GM21381 (cell line): ENCODE data around the gene CD59.
"Not testable (repeated sequence)": the region's sequence is repeated elsewhere in the genome, so short reads cannot be mapped to it uniquely, and the experiment has no call there.

Experiments used
- ATAC-seq: cut with Tn5 transposase; IDR thresholded peaks from one replicate; pipeline ENCODE4 v1.9.1; 2021; ENCODE audit warnings: mild to moderate bottlenecking, moderate library complexity; ENCODE audit not compliant: unreplicated experiment

Gene CD59

DNA sequence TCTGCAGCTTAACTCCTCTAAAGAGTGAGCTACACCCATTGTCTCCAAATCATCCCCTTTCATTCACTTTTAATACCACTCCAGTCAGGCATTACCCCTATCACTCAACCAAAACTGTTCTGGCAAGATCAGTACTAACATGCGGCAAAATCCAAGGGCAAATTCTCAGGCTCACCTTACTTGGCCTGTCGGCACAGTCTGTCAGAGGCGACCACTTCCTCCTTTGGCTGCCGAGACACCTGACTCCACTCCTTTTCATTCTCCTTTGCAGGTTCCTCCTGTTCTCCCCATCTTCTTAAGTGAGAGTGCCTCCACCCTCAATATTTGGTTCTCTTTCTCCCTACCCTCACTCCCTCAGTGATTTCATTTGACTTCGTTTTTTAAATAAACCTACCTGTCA is 39.8 kb downstream of the CD59 start:
- ATAC-seq = no peak

DNA sequence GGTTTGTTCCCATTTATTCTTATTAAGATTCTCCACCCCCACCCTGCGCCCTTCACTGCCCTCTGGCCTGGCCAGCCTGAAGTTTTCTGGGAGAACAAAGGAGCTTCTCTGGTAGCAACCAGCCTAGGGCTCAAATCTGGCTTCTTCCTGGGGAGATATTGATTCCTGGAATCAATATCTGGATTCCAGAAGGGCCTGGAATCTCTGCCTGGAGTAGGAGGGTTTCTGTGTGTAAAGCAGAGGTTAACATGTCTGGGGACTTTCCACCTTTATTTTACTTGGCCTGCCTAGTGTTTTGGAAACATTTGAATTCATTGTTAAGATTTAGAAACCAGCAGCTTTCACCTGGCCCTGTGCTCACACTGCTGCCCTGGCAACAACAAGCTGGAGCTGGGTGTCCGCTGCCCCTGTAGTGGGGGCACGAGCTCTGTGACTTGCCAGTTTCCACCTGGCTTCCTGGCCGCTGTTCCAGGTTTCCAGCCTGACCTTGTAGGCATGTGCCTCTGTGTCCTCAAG is 41.1 kb downstream of the CD59 start:
- ATAC-seq = no peak

DNA sequence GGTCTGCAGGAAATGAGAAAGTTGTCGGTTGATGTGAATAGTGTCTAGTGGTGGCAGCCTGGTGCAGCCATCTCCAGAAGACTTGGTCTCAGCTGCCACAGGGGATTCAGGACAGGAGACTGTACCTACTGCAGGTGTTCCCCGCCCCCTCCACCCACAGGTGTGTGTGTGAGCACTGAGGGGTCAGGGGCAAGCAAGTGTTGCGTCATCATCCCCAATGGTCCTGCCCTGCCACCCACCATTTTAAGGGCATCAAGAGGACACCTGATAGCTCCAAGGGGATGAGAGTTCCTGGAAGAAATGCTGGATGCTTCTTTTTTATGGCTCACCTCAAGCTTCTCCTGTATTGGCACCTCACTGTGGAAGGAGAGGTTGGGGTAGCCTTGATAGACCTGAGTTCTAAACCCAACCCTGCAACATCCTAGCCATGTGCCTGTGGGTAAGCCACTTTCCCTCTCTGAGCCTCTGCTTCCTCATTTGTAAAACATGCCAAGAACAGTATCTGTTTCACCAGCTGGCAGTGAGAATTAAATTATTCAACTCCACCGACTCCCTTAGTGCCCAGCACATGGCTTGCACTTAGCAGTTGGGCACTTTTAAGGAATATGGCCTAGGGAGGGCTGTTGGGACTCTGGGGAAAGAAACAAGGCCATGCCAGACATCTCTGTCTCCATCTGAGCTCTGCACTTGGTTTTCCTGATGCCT is 41.7 kb downstream of the CD59 start:
- no peak for ATAC-seq

DNA sequence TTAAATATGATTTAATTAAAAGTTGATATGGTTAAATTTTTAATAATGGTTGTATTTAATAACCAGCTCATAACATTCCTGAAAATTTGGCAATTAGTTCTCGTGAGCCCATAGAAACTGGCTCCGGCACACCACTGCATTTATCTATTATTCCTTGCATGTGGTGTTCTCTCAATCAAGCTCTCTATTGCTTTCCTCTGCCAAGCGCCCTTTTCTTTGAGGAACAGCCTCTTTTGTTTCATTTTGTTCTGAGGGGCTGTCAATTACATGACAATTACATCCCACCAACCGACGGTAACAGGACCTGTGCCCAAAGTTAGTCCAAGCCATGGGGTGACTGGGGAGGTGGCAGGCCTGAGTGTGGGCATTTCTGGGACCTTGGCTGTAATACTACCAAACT is 43.7 kb downstream of the CD59 start:
- no peak for ATAC-seq

DNA sequence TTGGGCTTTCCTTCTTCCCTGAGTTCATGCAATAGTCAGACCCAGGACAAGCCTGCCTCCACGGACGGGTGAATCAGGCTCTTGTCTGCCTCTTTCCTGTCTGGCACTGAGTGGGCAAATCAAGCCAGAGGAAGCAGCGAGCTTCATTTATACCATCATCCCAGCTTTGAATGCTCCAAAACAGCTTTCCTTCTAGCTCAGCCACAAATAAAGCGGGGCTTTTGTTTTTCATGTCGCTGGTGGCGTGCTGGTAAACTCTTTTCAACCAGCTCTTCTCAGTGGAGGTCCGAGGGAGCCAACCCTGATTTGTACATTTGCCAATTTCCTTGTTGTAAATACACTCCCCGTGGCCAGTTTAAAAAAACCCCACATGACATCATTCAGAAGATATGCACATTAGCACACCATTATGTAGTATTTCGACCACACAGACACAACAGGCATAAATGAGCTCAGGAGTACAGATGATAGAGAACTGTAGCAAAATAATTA is 44.2 kb downstream of the CD59 start:
- ATAC-seq = no peak

DNA sequence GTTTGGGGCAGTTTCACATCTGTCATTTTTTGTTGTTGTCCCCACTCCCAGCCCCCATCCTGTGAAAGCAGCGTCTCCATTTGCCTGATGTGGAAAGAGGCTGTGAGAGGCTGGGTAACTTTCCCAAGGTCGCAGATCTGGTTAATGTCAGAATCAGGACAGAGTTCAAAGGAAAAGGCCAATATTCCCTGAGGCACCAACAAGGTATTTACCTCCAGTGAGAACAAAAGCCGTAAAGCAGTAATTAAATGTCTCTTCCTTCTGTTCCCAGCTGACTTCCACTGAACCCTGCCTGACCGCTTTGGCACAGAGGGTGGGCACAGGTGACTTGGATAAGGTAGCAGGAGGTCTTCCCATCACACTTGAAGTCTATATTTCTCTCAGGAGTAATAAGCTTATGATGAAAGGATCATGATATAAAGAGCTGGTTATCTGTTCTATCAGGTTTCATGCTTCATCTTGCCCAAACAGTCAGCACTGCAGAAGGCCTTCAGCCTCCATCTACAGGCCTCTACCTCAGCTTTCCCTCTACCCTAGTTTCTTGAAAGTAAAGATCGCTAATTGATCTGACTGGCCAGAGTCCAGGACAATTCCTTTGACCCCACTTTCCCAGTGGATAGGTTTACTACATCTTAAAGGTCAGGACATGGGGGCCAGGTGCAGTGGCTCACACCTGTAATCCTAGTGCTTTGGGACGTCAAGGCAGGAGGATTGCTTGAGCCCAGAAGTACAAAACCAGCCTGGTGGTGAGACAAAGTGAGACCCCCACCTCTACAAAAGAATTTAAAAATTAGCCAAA is 45.0 kb downstream of the CD59 start:
- ATAC-seq = no peak

DNA sequence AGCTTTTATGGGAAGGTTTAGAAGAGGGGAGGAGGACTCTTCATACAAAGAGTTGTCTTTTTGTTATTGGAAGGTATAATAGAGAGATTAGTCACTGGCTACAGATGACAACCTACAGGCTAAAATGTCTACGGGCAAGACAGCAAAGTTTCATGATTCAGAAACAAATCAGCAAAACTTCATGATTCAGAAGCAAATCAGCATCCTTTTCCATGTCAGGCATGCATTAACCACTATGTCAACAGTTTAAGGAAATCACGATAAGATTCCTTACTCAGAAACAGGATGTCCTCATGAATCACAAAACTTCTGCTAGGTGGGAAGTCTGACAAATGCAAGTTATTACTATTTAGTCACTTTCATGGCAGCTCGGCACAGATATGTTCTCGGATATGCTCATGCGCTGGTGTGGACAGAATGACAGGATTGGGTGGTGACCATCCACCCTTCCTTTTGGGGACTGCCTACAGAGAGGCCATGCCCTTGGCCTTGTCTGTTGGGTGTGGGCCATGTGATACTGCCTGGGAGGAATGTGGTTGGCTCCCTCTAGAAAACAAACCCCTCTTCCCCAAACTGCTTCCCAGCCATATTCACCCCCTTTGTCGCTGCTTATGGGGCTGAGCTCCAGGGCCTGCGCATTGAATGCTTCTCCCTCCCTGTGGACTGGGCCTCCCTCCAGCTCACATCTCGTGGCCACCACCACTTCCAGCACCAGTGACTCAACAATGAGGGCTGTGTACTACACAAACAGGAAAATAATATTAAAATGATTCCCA is 45.7 kb downstream of the CD59 start:
- ATAC-seq = no peak

DNA sequence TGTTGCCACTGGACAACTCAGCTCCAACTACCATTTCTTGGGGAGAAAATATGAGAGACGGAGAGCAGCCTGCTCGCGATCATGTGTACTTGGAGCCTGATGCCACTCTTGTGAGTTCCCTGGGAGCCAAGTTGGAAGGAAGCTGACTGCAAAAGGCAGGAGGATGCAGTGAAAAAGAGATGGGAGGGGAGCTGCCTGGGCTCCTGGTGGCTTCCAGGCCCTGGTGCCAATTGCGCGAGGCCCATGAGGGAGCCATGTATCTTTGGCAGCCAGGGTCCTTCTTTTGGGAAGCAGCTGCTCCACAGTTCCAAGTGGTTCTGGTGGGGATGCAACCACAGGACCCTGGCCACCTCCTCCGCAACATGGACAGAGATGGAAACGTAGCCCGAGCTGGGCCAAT is 46.7 kb downstream of the CD59 start:
- no peak for ATAC-seq

DNA sequence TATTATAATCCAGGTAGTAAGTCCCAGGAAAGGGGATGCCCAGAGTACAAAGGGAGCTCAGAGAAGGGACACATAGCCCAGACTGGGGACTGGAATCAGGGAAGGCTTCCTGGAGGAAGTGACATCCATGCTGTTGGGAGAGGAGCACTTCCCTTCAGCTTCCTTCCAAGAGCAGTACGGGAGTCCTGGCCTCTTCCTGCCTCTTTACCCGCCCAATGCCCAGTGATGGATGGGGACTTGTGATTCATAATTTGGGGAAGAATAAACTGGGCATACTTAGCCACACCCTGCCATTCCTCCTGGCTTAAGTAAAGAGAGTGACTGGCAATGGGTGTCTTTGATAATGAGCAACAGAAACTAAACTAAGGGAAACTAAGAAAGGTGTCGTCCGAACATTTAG is 47.1 kb downstream of the CD59 start:
- no peak for ATAC-seq

DNA sequence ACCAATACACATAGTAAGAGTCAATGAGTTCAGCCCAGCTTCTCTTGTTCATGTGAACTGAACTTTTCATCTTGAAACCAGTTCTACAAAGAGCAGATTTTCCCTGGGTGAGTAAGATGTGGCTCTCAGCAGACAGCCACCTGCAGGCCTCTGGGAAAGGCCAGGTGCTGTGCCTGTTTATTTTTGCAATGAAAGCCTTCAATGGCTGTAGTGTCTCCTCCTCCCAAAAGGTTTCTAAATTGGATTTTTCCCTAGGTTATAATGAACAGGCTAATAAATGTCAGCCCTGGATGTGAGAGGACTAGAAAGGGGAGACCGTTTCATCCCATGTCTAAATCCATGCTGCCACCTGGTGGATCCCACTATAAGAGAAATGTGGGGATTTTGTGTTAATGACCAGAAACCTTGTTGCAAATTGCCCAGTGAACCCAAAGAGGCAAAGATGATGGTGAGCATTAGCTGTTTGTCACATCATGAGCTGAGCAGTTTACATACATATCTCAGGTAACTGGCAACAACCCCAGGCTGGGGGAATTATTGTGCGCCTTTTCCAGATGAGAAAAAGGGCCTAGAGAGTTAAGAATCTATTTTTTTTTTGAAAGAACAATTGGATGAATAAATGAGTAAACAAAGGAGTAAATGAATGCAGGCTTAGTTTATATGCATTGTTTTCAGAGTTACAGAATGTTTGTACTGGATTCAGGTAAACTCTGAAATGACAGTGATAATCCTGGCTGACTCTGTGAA is 48.3 kb downstream of the CD59 start:
- no peak for ATAC-seq

DNA sequence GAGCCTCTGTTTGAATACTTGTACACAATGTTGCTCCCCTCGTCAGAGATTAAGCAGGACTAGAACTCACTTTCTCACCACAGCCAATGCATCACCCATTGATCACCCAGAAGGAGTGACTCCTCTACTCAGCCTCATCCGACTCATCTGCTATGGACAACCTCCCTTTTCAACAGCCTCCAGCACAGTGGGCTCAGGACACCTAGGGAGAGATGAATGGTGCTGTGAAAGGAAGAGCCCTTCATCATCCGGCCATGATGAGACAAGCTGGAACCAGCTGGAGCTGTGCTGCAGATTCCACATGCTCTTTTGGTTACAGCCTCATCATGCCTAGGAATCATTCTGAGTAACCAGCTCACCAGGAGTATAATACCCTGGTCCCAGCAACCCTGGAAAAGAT is 51.1 kb downstream of the CD59 start:
- ATAC-seq = no peak

DNA sequence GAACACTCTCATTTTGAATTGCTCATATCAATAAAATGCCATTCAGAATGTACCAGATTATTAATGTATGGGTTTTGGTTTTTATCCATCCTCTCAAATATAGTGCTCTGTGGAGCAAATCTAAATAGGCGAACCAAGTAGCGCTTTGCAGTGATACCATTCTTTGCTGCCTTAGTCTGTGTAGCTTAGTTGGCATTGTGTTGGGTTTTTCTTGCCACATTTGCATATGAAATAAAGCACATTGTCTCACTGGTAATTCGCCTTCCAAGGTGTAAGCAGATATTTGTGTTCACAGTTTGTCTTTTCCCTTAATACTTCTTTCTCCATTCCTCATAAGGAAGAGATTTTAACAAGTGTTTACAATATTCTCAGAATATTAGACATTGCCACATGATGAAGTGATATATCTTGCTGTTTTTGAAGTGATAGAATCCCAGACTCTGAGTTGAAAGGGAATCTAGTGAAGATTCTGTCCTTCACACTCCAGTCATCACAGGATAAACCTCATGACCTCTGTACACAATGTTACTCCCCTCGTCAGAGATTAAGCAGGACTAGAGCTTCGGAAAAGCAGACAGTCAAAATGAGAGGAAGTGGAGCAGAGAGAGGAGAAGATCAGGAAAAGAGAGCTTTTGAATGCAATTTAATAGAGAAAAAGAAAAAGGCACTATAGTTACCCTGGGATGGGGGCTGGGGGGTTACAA is 52.1 kb downstream of the CD59 start:
- ATAC-seq = no peak

DNA sequence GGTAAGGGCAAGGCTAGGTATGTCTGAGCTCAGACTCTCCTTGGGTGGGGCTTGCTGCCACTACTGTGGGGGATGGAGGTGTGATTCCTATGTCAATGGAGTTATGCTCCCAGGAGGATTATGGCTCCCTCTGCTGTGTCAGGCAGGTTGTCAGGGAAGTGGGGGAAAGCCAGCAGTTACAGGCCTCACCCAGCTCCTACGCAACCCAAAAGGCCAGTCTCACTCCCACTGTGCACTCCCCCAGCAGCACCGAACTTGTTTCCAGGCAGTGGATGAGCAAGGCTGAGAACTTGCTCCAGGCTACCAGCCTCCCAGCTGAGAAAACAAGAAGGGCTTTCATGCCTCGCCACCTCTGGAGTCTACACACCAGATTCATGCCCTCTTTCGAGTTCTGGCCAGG is 53.8 kb downstream of the CD59 start:
- ATAC-seq = no peak

DNA sequence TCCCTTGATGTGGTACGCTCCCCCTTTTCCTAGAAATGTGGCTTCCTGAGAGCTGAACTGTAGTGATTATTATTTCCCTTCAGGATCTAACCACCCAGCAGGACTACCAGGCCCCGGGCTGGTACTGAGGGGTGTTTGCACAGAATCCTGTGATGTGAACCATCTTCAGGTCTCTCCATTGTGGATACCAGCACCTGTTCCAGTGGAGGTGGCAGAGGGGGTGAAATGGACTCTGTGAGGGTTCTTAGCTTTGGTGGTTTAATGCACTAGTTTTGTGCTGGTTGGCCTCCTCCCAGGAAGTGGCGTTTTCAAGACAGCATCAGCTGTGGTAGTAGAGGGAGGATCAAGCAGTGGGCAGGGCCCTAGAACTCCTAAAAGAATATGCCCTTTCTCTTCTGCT is 54.2 kb downstream of the CD59 start:
- ATAC-seq = no peak

DNA sequence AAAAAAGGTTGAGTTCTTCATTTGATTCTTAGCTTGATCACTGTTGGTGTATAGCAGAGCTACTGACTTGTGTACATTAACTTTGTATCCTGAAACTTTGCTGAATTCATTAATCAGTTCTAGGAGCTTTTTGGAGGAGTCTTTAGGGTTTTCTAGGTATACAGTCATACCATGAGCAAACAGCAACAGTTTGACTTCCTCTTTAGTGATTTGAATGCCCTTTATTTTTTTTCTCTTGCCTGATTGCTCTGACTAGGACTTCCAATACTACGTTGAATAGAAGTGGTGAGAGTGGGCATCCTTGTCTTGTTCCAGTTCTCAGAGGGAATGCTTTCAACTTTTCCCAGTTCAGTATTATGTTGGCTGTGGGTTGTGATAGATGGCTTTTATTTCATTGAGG is 57.6 kb downstream of the CD59 start:
- ATAC-seq = not testable (repeated sequence)

DNA sequence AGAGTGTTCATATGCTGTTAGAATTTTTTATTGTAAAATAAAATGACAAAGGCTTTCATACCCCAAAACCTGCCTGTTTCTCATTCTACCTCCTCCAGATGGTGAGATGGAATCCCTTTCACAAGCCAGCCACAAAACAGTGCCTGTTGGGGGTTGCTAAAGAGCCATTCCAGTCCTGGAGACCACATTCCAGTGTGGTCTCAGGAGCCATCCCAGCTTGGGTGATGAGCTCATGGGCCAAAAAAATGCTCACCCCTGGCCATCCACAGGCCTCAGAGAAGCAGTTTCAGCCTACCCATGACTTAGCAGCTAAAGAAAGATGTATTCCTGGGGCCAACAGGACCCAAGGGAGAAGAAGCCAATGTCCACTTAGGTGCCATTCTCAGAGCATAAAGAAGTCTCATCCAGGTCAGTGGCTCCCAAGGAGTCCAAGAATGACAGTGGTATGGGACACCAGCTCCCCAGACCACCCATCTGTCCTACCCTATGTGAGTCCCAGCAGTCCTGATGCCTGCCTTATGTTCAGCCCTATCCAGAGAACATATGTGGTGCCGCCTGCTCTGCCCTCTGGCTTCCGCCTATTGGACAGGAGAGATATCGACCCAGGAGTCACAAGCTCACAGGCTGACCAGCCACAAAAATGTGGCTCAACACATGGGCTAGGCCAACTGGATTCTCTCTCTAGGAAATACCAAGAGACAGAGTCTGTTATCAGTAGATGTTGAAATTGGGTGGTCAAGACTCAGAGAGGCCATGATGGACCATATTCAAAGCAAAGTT is 62.0 kb downstream of the CD59 start:
- no peak for ATAC-seq

DNA sequence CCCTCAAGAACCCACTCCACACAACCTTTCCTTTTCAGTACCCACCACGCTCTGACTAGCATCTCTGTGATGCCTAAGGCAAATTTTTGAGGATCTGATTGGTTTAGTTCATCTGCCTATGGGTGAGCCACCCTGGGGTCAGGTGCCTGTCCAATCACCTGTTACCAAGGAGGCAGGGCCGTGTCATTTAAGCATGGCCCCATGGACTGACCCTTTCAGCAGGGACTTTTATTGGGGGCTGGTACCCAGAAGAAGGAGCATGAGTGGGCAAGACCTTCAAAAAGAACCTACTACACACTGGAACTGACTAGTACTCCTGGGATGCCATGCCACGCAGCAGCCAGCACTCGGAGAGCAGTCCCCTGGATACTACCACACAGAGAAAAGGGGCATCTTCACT is 64.0 kb downstream of the CD59 start:
- no peak for ATAC-seq

DNA sequence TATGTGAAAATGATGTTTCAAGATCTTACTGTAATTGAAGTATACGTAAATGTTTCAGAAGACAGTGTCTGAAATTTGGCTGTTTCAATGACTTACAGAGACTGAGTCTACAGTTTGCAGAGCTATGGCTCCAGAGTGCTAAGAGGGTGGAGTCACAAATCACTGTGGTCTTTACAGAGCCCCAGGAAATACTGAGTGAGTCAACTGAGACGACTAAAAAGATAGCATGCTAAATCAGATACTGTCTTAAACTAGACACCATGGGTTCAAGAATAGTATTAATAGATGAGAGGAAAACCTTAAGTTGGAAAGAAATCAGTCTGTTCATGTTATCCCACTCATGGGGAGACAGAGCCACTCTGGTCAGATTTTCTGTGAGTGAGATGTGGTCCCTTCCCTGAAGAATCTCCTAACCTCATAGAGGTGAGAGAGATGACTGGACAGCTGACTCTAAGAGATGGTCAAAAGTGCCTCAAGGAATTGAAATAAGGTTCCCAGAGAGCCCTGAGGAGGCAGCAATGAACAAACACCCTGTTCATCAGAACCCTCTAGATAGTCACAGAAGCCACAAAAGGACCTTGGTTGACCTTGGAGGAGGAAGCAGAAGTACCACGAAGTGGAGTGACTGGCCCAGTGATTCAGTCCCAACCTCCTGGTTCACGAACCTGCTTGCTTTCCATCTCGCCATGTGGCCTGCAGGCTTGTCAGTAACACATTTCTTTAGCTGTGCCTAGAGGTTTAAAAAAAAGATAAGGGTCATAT is 65.8 kb downstream of the CD59 start:
- ATAC-seq = no peak
